HG03565 (cell line): Measurements from ENCODE around the gene HABP4.

Source experiments
- ATAC-seq: cut with Tn5 transposase; IDR thresholded peaks from one replicate; pipeline ENCODE4 v1.9.1; 2021; ENCODE audit warnings: mild to moderate bottlenecking, moderate library complexity; ENCODE audit not compliant: unreplicated experiment

Gene HABP4

GRCh38 chr9:96449845-96450612, at the start of gene HABP4:
HABP4 (plus strand) TSS chr9:96450169; CDS start chr9:96450280, 111 bp downstream.
- ATAC-seq: peak; percentile 92

GRCh38 chr9:96408409-96409280, 41.3 kb upstream of the HABP4 start:
- no peak for ATAC-seq

GRCh38 chr9:96411129-96411838, 38.7 kb upstream of the HABP4 start:
- no peak for ATAC-seq

- no peak for ATAC-seq
Measured at GRCh38 chr9:96412174-96412913, 37.6 kb upstream of the HABP4 start.

- no peak for ATAC-seq
Measured at GRCh38 chr9:96413302-96414221, 36.4 kb upstream of the HABP4 start.

GRCh38 chr9:96417051-96417586, 32.9 kb upstream of the HABP4 start:
- peak; percentile 21 for ATAC-seq

- ATAC-seq: peak; percentile 2
Measured at GRCh38 chr9:96417661-96418082, 32.3 kb upstream of the HABP4 start.

- peak; percentile 41 for ATAC-seq
Measured at GRCh38 chr9:96418083-96418919, 31.7 kb upstream of the HABP4 start, which contains the start of gene ZNF367. ZNF367 (minus strand) TSS chr9:96418370; CDS start chr9:96418032, 338 bp downstream.

GRCh38 chr9:96418920-96419690, 30.9 kb upstream of the HABP4 start:
- peak; percentile 22 for ATAC-seq

- no peak for ATAC-seq
Measured at GRCh38 chr9:96419691-96419969, 30.3 kb upstream of the HABP4 start.

GRCh38 chr9:96420468-96421219, 29.3 kb upstream of the HABP4 start:
- ATAC-seq: no peak

- ATAC-seq: no peak
Measured at GRCh38 chr9:96423322-96423984, 26.5 kb upstream of the HABP4 start.

- no peak for ATAC-seq
Measured at GRCh38 chr9:96423985-96424336, 26.0 kb upstream of the HABP4 start.

- no peak for ATAC-seq
Measured at GRCh38 chr9:96425500-96426169, 24.3 kb upstream of the HABP4 start.

- ATAC-seq: no peak
Measured at GRCh38 chr9:96429732-96430131, 20.2 kb upstream of the HABP4 start.

- ATAC-seq: no peak
Measured at GRCh38 chr9:96430377-96430776, 19.6 kb upstream of the HABP4 start.
